OCI-LY1 (cell line): Measurements from ENCODE around the gene CREB3L2.

Experiments used
- CTCF ChIP-seq: fragments of 200-600 bp; sonication (generic), shearing (Covaris generic); IDR thresholded peaks from 2 replicates; pipeline ENCODE4 v1.5.1; 2017; ENCODE audit warnings: mild to moderate bottlenecking, antibody characterized with exemption, low read length, moderate library complexity, mixed read lengths
- EZH2 ChIP-seq: fragments of 200-600 bp; sonication (generic), shearing (Covaris generic); IDR thresholded peaks from 2 replicates; pipeline ENCODE4 v1.8.0; 2017; ENCODE audit warnings: borderline replicate concordance, mixed run types, mild to moderate bottlenecking, antibody characterized with exemption, low read length, moderate library complexity, mixed read lengths

DNA sequence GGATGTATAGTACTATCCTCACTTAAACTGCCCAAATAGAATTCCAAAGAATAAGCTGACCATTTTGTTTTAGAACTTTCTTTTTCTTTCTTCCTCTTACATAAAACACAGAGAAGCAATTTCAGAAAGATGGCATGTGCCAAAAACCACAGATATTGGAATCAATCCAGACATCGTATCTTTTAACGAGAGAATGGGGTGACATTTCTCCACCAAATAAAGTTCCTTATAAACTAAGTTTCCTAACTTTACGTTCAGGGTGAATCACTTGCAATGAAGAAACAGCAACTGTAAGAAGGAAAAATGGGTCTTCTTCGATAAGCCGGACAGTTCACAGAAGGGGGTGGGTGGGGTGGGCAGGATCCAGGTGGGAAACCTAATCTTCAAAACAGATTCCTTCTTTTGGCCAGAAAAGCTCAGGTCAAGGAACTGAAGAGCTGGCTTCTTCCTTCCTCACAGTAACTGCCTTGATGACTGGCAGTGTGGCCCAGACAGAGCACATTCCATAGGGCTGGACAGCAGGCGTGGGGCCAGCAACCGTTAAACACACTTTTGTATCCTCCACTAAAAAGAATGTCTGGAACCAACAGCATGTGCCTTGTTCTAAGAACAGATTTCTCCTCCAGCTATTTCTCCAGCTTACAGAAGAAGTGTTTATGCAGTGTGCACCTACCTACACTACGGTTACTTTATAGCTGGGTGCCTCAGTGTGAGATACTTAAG lies 31.5 kb downstream of the CREB3L2 start:
- TF ChIP-seq CTCF: no peak
- no peak for TF ChIP-seq EZH2
